NCI-H128 (cell line): ENCODE results near the gene PPA1.
"Not testable (repeated sequence)": the region's sequence is repeated elsewhere in the genome, so short reads cannot be mapped to it uniquely, and the experiment has no call there.

ENCODE experiments used
- DNase-seq: peaks from one replicate; lab custom pipeline; 2025; ENCODE audit not compliant: unreplicated experiment; lab: John Stamatoyannopoulos, UW

Gene PPA1

GRCh38 chr10:70255329-70256299, 22.4 kb upstream of the PPA1 start:
- DNase-seq: no peak

- DNase-seq: no peak
These were observed 21.6 kb upstream of the PPA1 start for GRCh38 chr10:70254778-70255328.

GRCh38 chr10:70253878-70254765, 20.9 kb upstream of the PPA1 start:
- DNase-seq: no peak

- no peak for DNase-seq
These were observed 17.9 kb upstream of the PPA1 start for GRCh38 chr10:70250961-70251680.

DNA sequence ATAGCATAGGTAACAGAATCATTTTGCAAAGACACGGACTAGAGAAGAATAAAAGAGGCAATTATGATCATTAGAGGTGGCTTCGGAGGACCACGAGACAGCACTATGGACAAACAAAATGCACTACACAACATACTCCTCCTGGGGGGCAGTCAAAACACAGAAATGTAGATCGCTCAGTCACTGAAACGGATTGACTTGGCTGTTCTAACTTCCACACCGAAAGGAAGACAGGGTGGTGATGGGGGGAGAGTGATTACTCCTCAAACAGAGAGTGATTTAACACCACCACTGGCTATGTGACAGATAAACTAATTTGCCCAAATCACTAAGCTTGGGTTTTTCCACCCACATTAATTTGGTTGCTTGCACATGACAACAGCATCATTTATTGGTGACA, 14.1 kb upstream of the PPA1 start:
- no peak for DNase-seq

DNA sequence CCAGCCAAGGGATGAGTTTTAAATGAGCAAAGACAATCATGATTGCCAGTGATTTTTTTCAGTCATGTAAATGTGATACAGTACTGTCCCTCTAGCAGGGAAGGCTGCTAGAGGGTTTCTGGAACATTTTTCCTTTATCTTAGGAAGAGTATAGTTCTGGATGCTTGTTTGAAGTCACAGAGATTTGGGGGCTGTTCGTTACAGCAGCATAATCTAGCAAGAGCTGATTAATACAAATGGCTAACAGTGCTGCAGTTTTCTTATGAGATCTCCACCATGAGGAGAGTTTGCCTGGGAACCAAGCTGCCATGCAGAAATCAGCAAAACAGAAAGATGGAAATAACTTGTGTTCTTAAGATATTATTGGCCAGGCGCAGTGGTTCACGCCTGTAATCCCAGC, 7.9 kb upstream of the PPA1 start:
- DNase-seq: no peak

- DNase-seq: not testable (repeated sequence)
These were observed 6.8 kb upstream of the PPA1 start for GRCh38 chr10:70239986-70240385.

DNA sequence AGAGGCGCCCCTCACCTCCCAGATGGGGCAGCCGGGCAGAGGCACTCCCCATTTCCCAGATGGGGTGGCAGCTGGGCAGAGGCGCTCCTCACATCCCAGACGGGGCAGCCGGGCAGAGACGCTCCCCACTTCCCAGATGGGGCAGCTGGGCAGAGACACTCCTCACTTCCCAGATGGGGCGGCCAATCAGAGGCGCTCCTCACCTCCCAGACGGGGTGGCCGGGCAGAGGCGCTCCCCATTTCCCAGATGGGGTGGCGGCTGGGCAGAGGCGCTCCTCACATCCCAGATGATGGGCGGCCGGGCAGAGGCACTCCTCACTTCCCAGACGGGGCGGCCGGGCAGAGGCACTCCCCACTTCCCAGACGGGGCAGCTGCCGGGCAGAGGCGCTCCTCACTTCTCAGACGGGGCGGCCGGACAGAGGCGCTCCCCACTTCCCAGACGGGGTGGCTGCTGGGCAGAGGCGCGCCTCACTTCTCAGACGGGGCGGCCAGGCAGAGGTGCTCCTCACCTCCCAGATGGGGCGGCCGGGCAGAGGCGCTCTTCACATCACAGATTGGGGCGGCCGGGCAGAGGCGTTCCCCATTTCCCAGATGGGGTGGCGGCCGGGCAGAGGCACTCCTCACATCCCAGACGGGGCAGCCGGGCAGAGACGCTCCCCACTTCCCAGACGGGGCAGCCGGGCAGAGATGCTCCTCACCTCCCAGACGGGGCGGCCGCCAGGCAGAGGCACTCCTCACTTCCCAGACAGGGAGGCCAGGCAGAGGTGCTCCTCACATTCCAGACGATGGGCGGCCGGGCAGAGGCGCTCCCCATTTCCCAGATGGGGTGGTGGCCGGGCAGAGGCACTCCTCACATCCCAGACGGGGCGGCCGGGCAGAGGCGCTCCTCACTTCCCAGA, 6.1 kb upstream of the PPA1 start:
- DNase-seq: not testable (repeated sequence)

- not testable (repeated sequence) for DNase-seq
These were observed 4.8 kb upstream of the PPA1 start for GRCh38 chr10:70237958-70238536.

GRCh38 chr10:70234668-70235447, 1.6 kb upstream of the PPA1 start:
- no peak for DNase-seq

DNA sequence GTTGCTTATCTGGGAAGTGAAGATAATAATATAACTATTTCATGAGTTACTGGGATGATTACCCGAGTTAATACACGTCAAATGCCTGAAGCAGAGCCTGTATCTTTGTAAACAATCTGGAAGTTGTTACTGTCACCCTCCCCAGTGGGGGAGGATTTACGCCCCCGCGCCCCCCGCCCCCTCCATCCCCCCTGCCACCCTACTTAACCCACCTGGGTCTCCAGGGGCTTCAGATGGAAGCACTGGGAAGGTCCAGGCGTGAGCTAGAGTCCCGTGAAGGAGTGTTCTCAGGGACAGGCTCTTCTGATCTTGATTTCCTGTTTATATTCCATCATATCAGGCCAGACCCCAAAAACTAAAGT, 691 bp upstream of the PPA1 start:
- no peak for DNase-seq

DNA sequence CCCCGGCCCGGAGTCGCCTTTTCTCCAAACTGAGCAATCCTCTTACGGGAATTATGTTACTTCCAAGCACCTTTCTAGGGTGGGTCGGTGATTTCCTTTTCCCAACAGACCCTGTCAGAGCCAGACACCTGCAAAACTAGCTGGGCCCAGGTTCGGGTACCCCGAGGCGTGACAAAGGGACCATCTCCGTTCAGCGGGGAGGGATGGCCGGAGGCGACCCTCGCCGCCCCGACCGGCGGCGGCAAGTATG, 445 bp downstream of the PPA1 start:
- DNase-seq: no peak

DNA sequence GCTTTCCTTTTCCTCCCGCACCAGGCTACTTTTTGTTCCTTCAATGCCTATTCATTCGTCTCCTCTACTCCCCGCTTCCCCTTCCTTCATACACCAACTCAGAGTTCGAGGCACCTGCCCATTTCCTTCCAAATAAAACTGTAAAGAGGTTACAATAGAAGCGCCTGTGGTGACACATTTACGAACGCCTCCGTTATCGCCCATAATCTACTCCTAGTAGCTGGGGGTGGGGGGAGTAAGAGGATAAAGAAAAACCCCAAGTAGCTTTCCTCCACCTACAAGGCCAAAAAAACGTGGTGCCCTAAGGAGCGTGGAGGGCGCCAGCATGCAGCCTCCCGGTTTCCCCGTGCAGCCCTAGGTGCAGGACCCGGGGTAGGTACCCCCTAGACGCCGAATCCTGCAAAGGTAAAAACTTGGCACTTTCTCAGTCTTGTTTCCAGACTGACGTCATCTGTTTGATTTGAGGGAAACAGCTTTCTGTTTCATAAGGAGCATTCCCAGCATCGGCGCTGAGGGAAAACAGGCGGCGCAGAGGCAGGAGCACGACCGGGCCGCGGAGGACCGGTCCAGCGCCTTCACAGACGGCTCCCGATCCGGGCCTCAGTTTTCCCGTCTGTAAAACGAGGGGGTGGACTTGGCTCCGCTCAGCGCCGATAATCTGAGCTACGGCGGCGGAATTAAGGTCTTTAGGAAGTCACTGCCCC, 922 bp downstream of the PPA1 start:
- DNase-seq: no peak

DNA sequence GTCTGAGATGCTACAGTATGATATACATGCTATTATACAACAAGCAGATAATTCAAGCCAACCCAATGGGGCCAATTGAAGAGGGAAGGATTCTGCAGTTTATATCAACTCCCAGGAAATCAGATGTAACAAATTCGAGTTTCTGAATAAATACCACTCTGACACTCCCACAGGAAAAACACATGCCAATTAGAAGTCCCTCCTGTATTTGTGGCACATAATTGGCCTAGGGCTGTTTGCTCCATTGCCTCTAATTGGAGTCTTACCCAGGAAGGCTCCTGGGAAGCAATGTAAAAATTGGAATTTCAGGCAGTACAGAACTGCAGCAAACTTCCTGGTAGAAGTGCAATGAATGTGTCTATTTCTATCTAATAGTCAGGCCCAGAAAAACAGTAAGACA, 4.7 kb downstream of the PPA1 start:
- DNase-seq: no peak

- no peak for DNase-seq
These were observed 5.5 kb downstream of the PPA1 start for GRCh38 chr10:70227548-70228320.

- no peak for DNase-seq
These were observed 9.5 kb downstream of the PPA1 start for GRCh38 chr10:70223728-70224127.

DNA sequence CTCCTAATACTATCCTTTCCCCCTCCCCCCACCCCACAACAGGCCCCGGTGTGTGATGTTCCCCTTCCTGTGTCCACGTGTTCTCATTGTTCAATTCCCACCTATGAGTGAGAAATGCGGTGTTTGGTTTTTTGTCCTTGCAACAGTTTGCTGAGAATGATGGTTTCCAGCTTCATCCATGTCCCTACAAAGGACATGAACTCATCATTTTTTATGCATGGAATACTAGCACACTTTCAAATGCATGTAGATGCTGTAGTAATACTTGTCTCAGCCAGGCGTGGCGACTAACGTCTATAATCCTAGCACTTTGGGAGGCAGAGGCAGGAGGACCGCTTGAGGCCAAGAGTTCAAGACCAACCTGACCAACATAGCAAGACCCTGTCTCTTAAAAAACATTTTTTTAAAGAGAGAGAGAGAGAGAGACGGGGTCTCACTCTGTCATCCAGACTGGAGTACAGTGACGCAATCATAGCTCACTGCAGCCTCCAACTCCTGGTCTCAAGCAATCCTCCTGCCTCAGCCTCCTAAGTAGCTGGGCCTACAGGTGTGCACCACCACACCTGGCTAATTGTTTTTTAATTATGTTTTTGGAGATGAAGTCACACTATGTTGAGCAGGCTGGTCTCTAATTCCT, 10.3 kb downstream of the PPA1 start:
- DNase-seq: not testable (repeated sequence)
